K562 (cell line): ENCODE measurements around the gene PCDHA5.

ENCODE experiments used
- GABPA ChIP-seq: fragments of 200-800 bp; sonication (Bioruptor generic); conservative IDR thresholded peaks from 2 replicates; pipeline ENCODE4 v1.6.1; 2016; ENCODE audit warnings: low read depth, missing genetic modification characterization, missing compliant biosample characterization
- GTF2E2 ChIP-seq: fragments of 200-800 bp; sonication (Bioruptor generic); IDR thresholded peaks from 2 replicates; pipeline ENCODE4 v1.6.1; 2016; ENCODE audit warnings: missing genetic modification characterization, missing compliant biosample characterization
- KLF16 ChIP-seq: IDR thresholded peaks from 2 replicates; pipeline ENCODE4 v1.6.1; 2016; ENCODE audit warnings: antibody characterized with exemption
- MEIS2 ChIP-seq: fragments of 450-650 bp; IDR thresholded peaks from 2 replicates; pipeline ENCODE4 v1.6.1; 2014; ENCODE audit warnings: mild to moderate bottlenecking; ENCODE audit not compliant: partially characterized antibody
- TARDBP ChIP-seq: fragments of 450-650 bp; IDR thresholded peaks from 2 replicates; pipeline ENCODE4 v1.6.1; 2016
- ZNF444 ChIP-seq: fragments of 250-450 bp; sonication (Bioruptor Pico); IDR thresholded peaks from 2 replicates; pipeline ENCODE4 v1.4.0; 2020; ENCODE audit warnings: mild to moderate bottlenecking, moderate library complexity
- ZNF766 ChIP-seq: fragments of 200-800 bp; sonication (Bioruptor generic); conservative IDR thresholded peaks from 2 replicates; pipeline ENCODE4 v1.6.1; 2016; ENCODE audit warnings: missing genetic modification characterization, missing compliant biosample characterization

DNA sequence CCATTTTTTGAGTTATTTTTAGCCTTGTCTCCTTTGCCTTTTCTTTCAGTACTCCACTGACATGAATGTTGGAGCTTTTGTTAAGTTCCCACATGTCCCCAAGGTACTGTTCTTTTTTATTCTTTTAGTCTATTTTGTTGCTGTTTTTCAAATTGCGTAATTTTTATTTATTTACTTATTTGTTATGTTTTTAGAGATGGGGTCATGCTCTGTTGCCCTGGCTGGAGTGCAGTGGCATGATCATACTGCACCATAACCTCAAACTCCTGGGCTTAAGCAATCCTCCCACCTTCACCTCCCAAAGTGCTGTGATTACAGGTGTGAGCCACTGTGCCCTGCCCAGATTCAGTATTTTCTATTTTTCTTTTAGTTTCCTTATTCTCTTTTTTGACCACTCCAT, 40.9 kb upstream of the PCDHA5 start:
- TF ChIP-seq KLF16 (no peak), GABPA (no peak), ZNF766 (CRISPR knock-in tag) (no peak), GTF2E2 (tag) (no peak), ZNF444 (CRISPR knock-in tag) (no peak), MEIS2 (no peak), TARDBP (no peak)
